ENCODE measurements around the gene KL. TPM values are rescaled to one million over a fixed set of nuclear protein-coding genes. Genes with fewer than 3 reads are reported as not detected.

The KL gene
- total RNA-seq, 1 experiment from 2014 or later = not detected

DNA sequence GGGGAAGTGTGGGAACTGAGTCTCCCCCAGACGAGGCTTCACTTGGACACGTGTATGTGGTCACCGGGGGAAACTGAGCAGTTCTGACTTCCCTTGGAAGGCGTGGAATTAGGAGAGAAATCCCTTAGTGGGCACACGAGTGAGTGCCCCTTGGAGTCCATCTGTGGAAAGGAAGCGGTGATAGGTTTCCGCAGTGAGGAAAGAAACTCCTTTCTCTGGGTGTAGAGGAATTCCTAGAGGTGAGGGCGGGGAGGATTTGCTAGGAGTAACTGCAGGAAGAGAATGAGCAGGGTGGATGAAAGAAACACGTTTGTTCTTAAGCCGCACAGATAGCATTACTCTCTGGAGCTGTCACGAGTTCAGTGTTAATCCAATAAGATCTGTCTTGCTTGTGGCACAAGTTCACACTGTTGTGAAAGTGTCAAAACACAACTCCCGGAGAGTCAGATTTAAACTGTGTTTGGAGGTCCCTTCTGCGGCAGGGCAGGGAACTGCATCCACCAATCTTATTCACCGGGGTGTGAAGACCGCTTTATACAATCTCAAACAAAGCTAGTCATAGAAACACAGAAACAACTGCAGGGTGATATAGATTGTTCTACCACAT, 1.2 kb downstream of the KL start:
- no peak overlapping the region for H3K27ac ChIP-seq (ENCODE audit: low read depth, low read length)
- BruUV-seq (replicated peaks) = no TSS peak

More for the DNA sequence above, 1.2 kb downstream of the KL start:
- H3K9ac ChIP-seq (ENCODE audit: low read length) = no peak overlapping the region
- H2AFZ ChIP-seq (ENCODE audit: low read depth, low read length, poor library complexity, severe bottlenecking) = no peak overlapping the region
- H3K4me1 ChIP-seq (ENCODE audit: control insufficient read depth in 1 of 2, insufficient read depth in 2 of 2, low read length in 2 of 2) = no peaks in the 10 kb centered on the region
- H3K36me3 ChIP-seq (ENCODE audit: control insufficient read depth in 1 of 2, insufficient read depth in 2 of 2, low read length in 2 of 2) = no peaks in the 10 kb centered on the region
- H3K9me3 ChIP-seq (ENCODE audit: control insufficient read depth in 1 of 2, insufficient read depth in 1 of 2, low read depth in 1 of 2, low read length in 2 of 2) = no peaks in the 10 kb centered on the region
- H4K20me1 ChIP-seq (ENCODE audit: insufficient read depth) = no peaks in the 10 kb centered on the region
- ChIA-PET RAD21 (ENCODE audit: low non-redundant PET in 1 of 2, low total read pairs in 2 of 2, uncharacterized antibody in 2 of 2, unreplicated experiment in 2 of 2) (no interaction called here), POLR2A (no interaction called here), CTCF (no interaction called here)
- no peak overlapping the region for H3K4me2 ChIP-seq (ENCODE audit: low read length)
- H3K79me2 ChIP-seq (ENCODE audit: insufficient read depth, low read length) = no peaks in the 10 kb centered on the region
- DNase-seq (ENCODE audit: low read depth, low spot score) = no peak
- H3K27me3 ChIP-seq (ENCODE audit: insufficient read depth, low read length) = peaks cover 11% of the 10 kb centered on the region
- no peak overlapping the region for H3K4me3 ChIP-seq (replicated peaks in 1 of 2; ENCODE audit: low read depth in 1 of 2, low read length in 2 of 2)
- no peak for ATAC-seq
- no peaks in the 10 kb centered on the region for H3K9me2 ChIP-seq (ENCODE audit: insufficient read depth)
- TF ChIP-seq CEBPB (IDR thresholded peaks at IDR 0.05; ENCODE audit: low read depth) (no peak), RAD21 (IDR thresholded peaks at IDR 0.05; ENCODE audit: low read depth) (no peak), EGR1 (IDR thresholded peaks at IDR 0.05; ENCODE audit: low read depth) (no peak), SIN3A (IDR thresholded peaks at IDR 0.05; ENCODE audit: low read depth) (no peak), POLR2A (IDR thresholded peaks at IDR 0.05; ENCODE audit: borderline replicate concordance, extremely low read depth, insufficient read depth, insufficient read length) (no peak), ZNF274 (IDR thresholded peaks at IDR 0.05; ENCODE audit: low read depth, low read length) (no peak), ELF1 (IDR thresholded peaks at IDR 0.05; ENCODE audit: borderline replicate concordance, low read depth) (no peak), FOSL1 (IDR thresholded peaks at IDR 0.05; ENCODE audit: low read depth) (no peak), EZH2phosphoT487 (IDR thresholded peaks at IDR 0.05; ENCODE audit: borderline replicate concordance) (no peak), SP1 (IDR thresholded peaks at IDR 0.05; ENCODE audit: low read depth) (no peak), TCF7L2 (IDR thresholded peaks at IDR 0.05; ENCODE audit: borderline replicate concordance, extremely low read depth, insufficient read depth, insufficient read length) (no peak), ZFX (IDR thresholded peaks at IDR 0.05) (no peak)
- TF ChIP-seq, protein P1, sequence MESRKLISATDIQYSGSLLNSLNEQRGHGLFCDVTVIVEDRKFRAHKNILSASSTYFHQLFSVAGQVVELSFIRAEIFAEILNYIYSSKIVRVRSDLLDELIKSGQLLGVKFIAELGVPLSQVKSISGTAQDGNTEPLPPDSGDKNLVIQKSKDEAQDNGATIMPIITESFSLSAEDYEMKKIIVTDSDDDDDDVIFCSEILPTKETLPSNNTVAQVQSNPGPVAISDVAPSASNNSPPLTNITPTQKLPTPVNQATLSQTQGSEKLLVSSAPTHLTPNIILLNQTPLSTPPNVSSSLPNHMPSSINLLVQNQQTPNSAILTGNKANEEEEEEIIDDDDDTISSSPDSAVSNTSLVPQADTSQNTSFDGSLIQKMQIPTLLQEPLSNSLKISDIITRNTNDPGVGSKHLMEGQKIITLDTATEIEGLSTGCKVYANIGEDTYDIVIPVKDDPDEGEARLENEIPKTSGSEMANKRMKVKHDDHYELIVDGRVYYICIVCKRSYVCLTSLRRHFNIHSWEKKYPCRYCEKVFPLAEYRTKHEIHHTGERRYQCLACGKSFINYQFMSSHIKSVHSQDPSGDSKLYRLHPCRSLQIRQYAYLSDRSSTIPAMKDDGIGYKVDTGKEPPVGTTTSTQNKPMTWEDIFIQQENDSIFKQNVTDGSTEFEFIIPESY (IDR thresholded peaks at IDR 0.05; ENCODE audit: extremely low read depth, insufficient replicate concordance, low read length) = no peak
- TF ChIP-seq, protein P2, sequence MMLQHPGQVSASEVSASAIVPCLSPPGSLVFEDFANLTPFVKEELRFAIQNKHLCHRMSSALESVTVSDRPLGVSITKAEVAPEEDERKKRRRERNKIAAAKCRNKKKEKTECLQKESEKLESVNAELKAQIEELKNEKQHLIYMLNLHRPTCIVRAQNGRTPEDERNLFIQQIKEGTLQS (IDR thresholded peaks at IDR 0.05) = no peak
- TF ChIP-seq, protein P3, sequence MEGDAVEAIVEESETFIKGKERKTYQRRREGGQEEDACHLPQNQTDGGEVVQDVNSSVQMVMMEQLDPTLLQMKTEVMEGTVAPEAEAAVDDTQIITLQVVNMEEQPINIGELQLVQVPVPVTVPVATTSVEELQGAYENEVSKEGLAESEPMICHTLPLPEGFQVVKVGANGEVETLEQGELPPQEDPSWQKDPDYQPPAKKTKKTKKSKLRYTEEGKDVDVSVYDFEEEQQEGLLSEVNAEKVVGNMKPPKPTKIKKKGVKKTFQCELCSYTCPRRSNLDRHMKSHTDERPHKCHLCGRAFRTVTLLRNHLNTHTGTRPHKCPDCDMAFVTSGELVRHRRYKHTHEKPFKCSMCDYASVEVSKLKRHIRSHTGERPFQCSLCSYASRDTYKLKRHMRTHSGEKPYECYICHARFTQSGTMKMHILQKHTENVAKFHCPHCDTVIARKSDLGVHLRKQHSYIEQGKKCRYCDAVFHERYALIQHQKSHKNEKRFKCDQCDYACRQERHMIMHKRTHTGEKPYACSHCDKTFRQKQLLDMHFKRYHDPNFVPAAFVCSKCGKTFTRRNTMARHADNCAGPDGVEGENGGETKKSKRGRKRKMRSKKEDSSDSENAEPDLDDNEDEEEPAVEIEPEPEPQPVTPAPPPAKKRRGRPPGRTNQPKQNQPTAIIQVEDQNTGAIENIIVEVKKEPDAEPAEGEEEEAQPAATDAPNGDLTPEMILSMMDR (IDR thresholded peaks at IDR 0.05 in 2 of 3, conservative IDR thresholded peaks at IDR 0.05 in 1 of 3; ENCODE audit: borderline replicate concordance in 1 of 3, insufficient read depth in 1 of 3, low read depth in 2 of 3, low read length in 2 of 3) = no peak
- intact Hi-C loops (cut with micrococcal nuclease) = no loop called here

All from HCT116 (cell line).